Spleen (tissue), 13 donors: ENCODE data around the gene FBXO22. TPM values are rescaled to one million over a fixed set of nuclear protein-coding genes. Genes with fewer than 3 reads are reported as not detected.

Source experiments
- DNase-seq: peaks from one replicate; pipeline ENCODE4 v3.0.0-alpha.2; 2020
- H3K27ac ChIP-seq, 8 donors: fragments of 200-600 bp; sonication (generic) in 7 of 8; 1 replicate in 4 of 8; 2 replicates in 4 of 8; pipeline versions ENCODE4 v1.5.0 to v1.8.0; 2016 to 2021; ENCODE audit warnings: inconsistent platforms in 4 of 8, mild to moderate bottlenecking in 4 of 8, moderate library complexity in 1 of 8
- H3K27me3 ChIP-seq, 7 donors: fragments of 200-600 bp; sonication (generic) in 6 of 7; replicated peaks in 1 of 7; 1 replicate in 4 of 7; 2 replicates in 3 of 7; pipeline versions ENCODE4 v1.5.0 to v1.8.0; 2016 to 2021; ENCODE audit warnings: inconsistent platforms in 3 of 7, mild to moderate bottlenecking in 1 of 7
- H3K36me3 ChIP-seq, 6 donors: fragments of 200-600 bp; sonication (generic) in 5 of 6; 1 replicate in 4 of 6; 2 replicates in 2 of 6; pipeline versions ENCODE4 v1.5.0 to v1.8.0; 2016 to 2021; ENCODE audit warnings: inconsistent platforms in 2 of 6
- H3K4me1 ChIP-seq, 6 donors: fragments of 200-600 bp; sonication (generic) in 5 of 6; 1 replicate in 3 of 6; 2 replicates in 3 of 6; pipeline versions ENCODE4 v1.5.0 to v1.8.0; 2016 to 2021; ENCODE audit warnings: inconsistent platforms in 3 of 6
- H3K4me3 ChIP-seq, 8 donors: fragments of 200-600 bp; sonication (generic) in 7 of 8; 1 replicate in 4 of 8; 2 replicates in 4 of 8; pipeline versions ENCODE4 v1.5.0 to v1.8.0; 2016 to 2021; ENCODE audit warnings: inconsistent platforms in 4 of 8, mild to moderate bottlenecking in 4 of 8, moderate library complexity in 2 of 8
- H3K9me3 ChIP-seq, 8 donors: fragments of 200-600 bp; sonication (generic) in 7 of 8; 1 replicate in 4 of 8; 2 replicates in 4 of 8; pipeline versions ENCODE4 v1.5.0 to v1.8.0; 2016 to 2021; ENCODE audit warnings: inconsistent platforms in 4 of 8
- POLR2A ChIP-seq, 3 donors: fragments of 450-650 bp; IDR thresholded peaks; one replicate each; pipeline ENCODE4 v1.5.1; 2017; ENCODE audit warnings: antibody characterized with exemption in 3 of 3, mild to moderate bottlenecking in 1 of 3
- POLR2AphosphoS5 ChIP-seq, 3 donors: sonication (generic); formaldehyde crosslinking; IDR thresholded peaks; one replicate each; pipeline ENCODE4 v1.5.1; 2017; ENCODE audit warnings: antibody characterized with exemption in 3 of 3
- WGBS, 5 donors: extraction: QIAGEN DNeasy Blood & Tissue Kit in 3 of 5; methylation state at CpG; one replicate each; pipeline versions ENCODE4 v1.1.5 to v1.1.7; 2013 to 2018; 5-methylcytosine and 5-hydroxymethylcytosine counted together
- intact Hi-C: fragments of 100-400 bp; cut with DNase I; formaldehyde crosslinking; loops from one replicate; pipeline ENCODE4 v1.15.0; 2023; ENCODE audit warnings: low total_unique reads
- long read RNA-seq, 2 donors: transcript quantifications; one replicate each; lab custom pipeline, GENCODE V29; 2026
- polyA plus RNA-seq, 3 donors: library from polyadenylated mRNA; stranded (reverse); fragments of 200-250 nt; gene quantifications; one replicate each; pipeline ENCODE4 v1.2.1, GENCODE V29; 2013
- total RNA-seq, 7 donors: library from RNA; depleted of rRNA in 3 of 7; stranded (reverse); fragments of >200 nt in 3 of 7; fragmentation: NEBNext Ultra II Directional in 4 of 7; extraction: Animal tissue kit (Norgen Biotek cat#: 25700) in 4 of 7; gene quantifications; one replicate each; pipeline versions ENCODE4 v1.1.0 to v1.2.1, GENCODE V29; 2016 to 2021
- TF ChIP-seq, protein P1 (sequence below), 11 experiments: fragments of 200-600 bp in 7 of 11; fragments of 450-650 bp in 4 of 11; sonication (generic) in 4 of 11; IDR thresholded peaks in 8 of 11; conservative IDR thresholded peaks in 3 of 11; 1 replicate in 7 of 11; 2 replicates in 4 of 11; pipeline versions ENCODE4 v1.4.0 to v1.8.0; 2016 to 2021; ENCODE audit warnings: antibody characterized with exemption in 11 of 11, inconsistent platforms in 4 of 11, mild to moderate bottlenecking in 1 of 11
- donor health status: healthy with polysubstance abuse.
- donor health status: DM: no; HTN: no; CAD: no; lungs with moderate emphysema.
- donor health status: DM: no; HTN: no; CAD: no.
- donor health status: Bipolar disorder and iron deficiency.
- donor health status: healthy.
- donor health status: DM: no; HTN: no; CAD: no.
- donor health status: DM: yes; HTN: yes; CAD: no.

The FBXO22 gene
- total RNA-seq (10 to 100 TPM; 14.6 to 24.9 (median 22.0) TPM), polyA plus RNA-seq (10 to 100 TPM in 1 of 3 donors, 1 to 10 TPM in 2; 4.9 to 10.2 (median 7.4) TPM)
- long read RNA-seq, donor 1, full-length matches to known transcripts = 4 of 11 reads
- long read RNA-seq, donor 1, partial matches to known transcripts = 7 of 11 reads
- long read RNA-seq, donor 1, other reads (novel, unspliced or antisense) = 0 of 11 reads
- long read RNA-seq, donor 2, full-length matches to known transcripts = 6 of 6 reads
- long read RNA-seq, donor 2, partial matches to known transcripts = 0 of 6 reads
- long read RNA-seq, donor 2, other reads (novel, unspliced or antisense) = 0 of 6 reads

GRCh38 chr15:75903331-75904239 lies at the start of gene FBXO22:
Gene FBXO22, plus strand, starts transcription at chr15:75903878. Its CDS starts 86 bp downstream, at chr15:75903964.
- Histone ChIP-seq H3K4me1 (peaks cover 5 to 66% (median 35%) of the 10 kb centered on the region in 6 donors), H3K27ac (peak within 1 kb of the TSS; percentile 75 to 91 (median 87)), H3K9me3 (no peaks in the 10 kb centered on the region), H3K4me3 (peak within 1 kb of the TSS; percentile 81 to 99 (median 92)), H3K27me3 (no peaks in the 10 kb centered on the region), H3K36me3 (peaks cover 0 to 43% (median 0%) of the 10 kb centered on the region in 6 donors)
- DNase-seq = peak; percentile 99
- intact Hi-C loops = loop anchor here (10.0 kb wide), 1 partner anchor 59 kb away; the partner anchor contains the start of gene UBE2Q2
- TF ChIP-seq POLR2AphosphoS5 (IDR thresholded peaks at IDR 0.05) (peak; percentile 96 to 98 (median 97)), POLR2A (IDR thresholded peaks at IDR 0.05) (peak in 2 of 3 donors; percentile 41 to 47)
- TF ChIP-seq, protein P1, sequence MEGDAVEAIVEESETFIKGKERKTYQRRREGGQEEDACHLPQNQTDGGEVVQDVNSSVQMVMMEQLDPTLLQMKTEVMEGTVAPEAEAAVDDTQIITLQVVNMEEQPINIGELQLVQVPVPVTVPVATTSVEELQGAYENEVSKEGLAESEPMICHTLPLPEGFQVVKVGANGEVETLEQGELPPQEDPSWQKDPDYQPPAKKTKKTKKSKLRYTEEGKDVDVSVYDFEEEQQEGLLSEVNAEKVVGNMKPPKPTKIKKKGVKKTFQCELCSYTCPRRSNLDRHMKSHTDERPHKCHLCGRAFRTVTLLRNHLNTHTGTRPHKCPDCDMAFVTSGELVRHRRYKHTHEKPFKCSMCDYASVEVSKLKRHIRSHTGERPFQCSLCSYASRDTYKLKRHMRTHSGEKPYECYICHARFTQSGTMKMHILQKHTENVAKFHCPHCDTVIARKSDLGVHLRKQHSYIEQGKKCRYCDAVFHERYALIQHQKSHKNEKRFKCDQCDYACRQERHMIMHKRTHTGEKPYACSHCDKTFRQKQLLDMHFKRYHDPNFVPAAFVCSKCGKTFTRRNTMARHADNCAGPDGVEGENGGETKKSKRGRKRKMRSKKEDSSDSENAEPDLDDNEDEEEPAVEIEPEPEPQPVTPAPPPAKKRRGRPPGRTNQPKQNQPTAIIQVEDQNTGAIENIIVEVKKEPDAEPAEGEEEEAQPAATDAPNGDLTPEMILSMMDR (IDR thresholded peaks at IDR 0.05 in 8 of 11, conservative IDR thresholded peaks at IDR 0.05 in 3 of 11) = peak in 1 of 11 experiments; percentile 32
- WGBS, 5 donors = 2 to 4% (median 3%) methylated on average over 47 to 63 of the region's 63 CpGs

DNA sequence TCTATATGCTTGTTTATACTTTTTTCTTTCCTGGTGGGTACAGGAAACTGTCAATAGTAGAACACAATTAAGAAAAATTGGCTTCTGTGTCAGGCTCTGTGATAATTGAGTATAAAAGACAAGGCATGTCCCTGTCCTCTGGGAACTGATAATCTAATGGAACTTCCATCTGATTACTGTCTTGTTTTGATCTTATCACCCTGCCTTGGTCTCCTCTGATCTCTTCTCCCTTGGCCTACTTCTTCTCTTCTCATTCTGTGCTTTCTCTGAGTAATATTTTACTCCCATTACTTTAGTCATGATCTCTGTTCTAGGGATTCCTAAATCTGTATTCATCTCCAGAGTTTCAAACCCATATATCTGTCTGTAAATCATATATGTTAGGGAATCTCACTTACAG lies 45.8 kb upstream of the FBXO22 start:
- intact Hi-C loops = no loop called here
- H3K36me3 ChIP-seq = peaks cover 0 to 55% (median 15%) of the 10 kb centered on the region in 6 donors
- no peak overlapping the region for H3K4me3 ChIP-seq
- peaks cover 0 to 14% (median 0%) of the 10 kb centered on the region in 6 donors for H3K4me1 ChIP-seq
- H3K27ac ChIP-seq = no peak overlapping the region
- H3K9me3 ChIP-seq = no peaks in the 10 kb centered on the region
- DNase-seq = no peak
- no peak for TF ChIP-seq POLR2AphosphoS5 (IDR thresholded peaks at IDR 0.05)
- TF ChIP-seq, protein P1 (IDR thresholded peaks at IDR 0.05 in 8 of 11, conservative IDR thresholded peaks at IDR 0.05 in 3 of 11) = no peak
- TF ChIP-seq POLR2A (IDR thresholded peaks at IDR 0.05) = no peak
- H3K27me3 ChIP-seq = no peaks in the 10 kb centered on the region

DNA sequence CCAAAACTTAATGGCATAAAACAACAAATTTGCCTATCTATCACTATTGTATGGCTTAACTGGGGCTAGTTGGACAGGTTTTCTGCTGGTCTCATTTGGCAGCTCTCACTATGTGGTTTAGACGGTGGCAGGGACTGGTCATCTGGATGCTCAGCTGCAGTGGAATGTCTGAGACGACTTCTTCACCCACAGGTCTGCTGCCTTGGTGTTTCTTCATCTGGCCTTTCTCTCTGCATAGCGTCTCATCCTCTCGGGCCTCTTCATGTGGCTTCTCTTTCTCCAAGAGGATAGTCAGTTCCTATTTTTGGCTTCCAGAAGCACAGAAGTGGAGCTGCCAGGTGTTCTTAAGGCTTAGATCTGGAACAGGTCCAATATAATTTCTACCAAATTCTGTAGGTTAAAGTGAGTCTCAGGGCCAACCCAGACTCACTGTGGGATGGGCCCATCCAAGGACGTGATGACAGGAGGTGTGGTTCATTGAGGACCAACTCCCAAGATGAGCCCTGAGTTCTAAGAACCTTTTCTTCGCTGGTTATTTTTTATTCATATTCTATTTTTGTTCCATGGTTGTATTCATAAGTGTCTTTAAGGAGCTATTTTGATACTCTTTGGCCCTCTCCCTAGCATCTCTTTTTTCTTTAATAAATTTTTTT lies 41.8 kb upstream of the FBXO22 start:
- Histone ChIP-seq H3K27me3 (no peaks in the 10 kb centered on the region), H3K4me3 (no peak overlapping the region), H3K4me1 (peaks cover 0 to 31% (median 4%) of the 10 kb centered on the region in 6 donors), H3K27ac (no peak overlapping the region), H3K36me3 (peaks cover 0 to 51% (median 7%) of the 10 kb centered on the region in 6 donors), H3K9me3 (no peaks in the 10 kb centered on the region)
- WGBS, 5 donors = 87 to 96% (median 93%) methylated on average over 6 of the region's 6 CpGs
- TF ChIP-seq, protein P1 (IDR thresholded peaks at IDR 0.05 in 8 of 11, conservative IDR thresholded peaks at IDR 0.05 in 3 of 11) = no peak
- TF ChIP-seq POLR2A (IDR thresholded peaks at IDR 0.05) (no peak), POLR2AphosphoS5 (IDR thresholded peaks at IDR 0.05) (no peak)
- DNase-seq = no peak
- intact Hi-C loops = no loop called here
